IPS-20b (cell line): ENCODE results near the gene RASSF10.

Experiments
- H3K27ac ChIP-seq: one replicate; pipeline ENCODE4 v1.5.1; 2013; ENCODE audit warnings: low read length
- H3K27me3 ChIP-seq: 2 replicates; pipeline ENCODE4 v1.6.1; 2013; ENCODE audit warnings: mild to moderate bottlenecking, low read length, inconsistent platforms; ENCODE audit not compliant: insufficient read depth
- H3K36me3 ChIP-seq: 2 replicates; pipeline ENCODE4 v1.6.1; 2013; ENCODE audit warnings: low read depth, mild to moderate bottlenecking, inconsistent platforms, low read length, moderate library complexity; ENCODE audit not compliant: insufficient read depth
- H3K4me1 ChIP-seq: 2 replicates; pipeline ENCODE4 v1.6.1; 2013; ENCODE audit warnings: mild to moderate bottlenecking, control low read depth, inconsistent platforms, low read length, moderate library complexity; ENCODE audit not compliant: insufficient read depth
- H3K4me3 ChIP-seq: 2 replicates; pipeline ENCODE4 v1.5.1; 2013; ENCODE audit warnings: mild to moderate bottlenecking, low read length, inconsistent platforms
- H3K9ac ChIP-seq: 2 replicates; pipeline ENCODE4 v1.6.1; 2013; ENCODE audit warnings: low read depth, mild to moderate bottlenecking, inconsistent platforms, low read length, moderate library complexity
- H3K9me3 ChIP-seq: 2 replicates; pipeline ENCODE4 v1.6.1; 2013; ENCODE audit warnings: mild to moderate bottlenecking, low read depth, low read length, inconsistent platforms; ENCODE audit not compliant: insufficient read depth

Gene RASSF10

DNA sequence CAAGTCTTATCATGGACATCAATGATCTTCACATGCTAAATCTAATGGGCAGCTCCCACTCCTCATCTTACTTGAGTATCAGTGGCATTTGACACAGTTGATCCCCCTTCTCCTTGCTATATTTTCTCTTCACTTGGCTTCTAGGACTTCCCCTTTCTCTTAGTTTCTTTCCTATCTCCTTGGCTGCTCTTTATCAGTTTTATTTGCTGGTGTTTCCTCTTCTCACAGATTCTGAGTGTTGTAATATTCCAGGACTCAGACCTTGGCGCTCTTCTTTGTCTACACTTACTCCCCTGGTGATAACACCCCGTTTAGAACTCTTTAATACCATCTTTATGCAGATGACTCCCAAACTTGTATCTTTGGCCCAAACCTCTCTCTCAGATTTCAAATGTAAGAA, 33.9 kb upstream of the RASSF10 start:
- Histone ChIP-seq H3K27me3 (no peaks in the 10 kb centered on the region), H3K9me3 (no peaks in the 10 kb centered on the region), H3K36me3 (no peaks in the 10 kb centered on the region), H3K27ac (no peak overlapping the region), H3K9ac (no peak overlapping the region), H3K4me3 (no peak overlapping the region), H3K4me1 (no peaks in the 10 kb centered on the region)

DNA sequence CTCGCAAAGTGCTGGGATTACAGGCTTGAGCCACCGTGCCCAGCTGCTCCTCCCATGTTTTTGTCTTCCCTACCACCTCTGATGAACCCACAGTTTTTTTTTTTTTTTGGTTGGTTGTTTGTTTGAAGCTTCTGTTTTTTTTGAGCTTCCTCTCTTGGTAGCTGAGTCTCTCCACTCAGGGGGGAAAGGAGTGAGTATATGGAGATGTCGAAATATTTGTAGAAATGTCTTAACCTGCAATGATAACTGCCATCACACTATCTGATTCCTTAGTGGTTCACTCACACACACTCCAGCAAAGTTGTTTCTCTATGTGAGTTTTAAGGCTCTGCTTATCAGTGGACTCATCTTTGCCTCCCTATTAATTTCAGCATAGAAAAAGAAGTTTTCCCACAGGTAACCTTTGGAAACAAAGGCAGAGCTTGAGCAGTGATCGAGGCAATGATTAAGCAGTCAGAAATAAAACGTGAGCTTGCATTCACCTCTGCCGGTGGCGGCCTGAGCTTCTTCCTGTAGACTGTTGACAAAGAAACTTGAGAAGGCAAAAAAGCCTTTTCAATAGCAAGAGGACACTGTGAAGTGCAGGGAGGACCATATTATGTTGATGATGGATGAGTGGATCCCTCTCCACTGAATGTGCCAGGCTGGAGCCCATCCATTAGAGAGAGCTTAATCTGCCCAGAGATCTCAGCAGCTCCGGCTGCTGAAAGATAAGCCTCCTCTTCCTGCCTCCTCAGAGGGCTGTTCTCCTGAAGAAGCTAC, 29.0 kb upstream of the RASSF10 start:
- Histone ChIP-seq H3K4me1 (no peaks in the 10 kb centered on the region; the same call in 1 of the 2 replicates), H3K4me3 (no peak overlapping the region), H3K9ac (no peak overlapping the region), H3K9me3 (no peaks in the 10 kb centered on the region), H3K27me3 (no peaks in the 10 kb centered on the region), H3K27ac (no peak overlapping the region), H3K36me3 (no peaks in the 10 kb centered on the region)

DNA sequence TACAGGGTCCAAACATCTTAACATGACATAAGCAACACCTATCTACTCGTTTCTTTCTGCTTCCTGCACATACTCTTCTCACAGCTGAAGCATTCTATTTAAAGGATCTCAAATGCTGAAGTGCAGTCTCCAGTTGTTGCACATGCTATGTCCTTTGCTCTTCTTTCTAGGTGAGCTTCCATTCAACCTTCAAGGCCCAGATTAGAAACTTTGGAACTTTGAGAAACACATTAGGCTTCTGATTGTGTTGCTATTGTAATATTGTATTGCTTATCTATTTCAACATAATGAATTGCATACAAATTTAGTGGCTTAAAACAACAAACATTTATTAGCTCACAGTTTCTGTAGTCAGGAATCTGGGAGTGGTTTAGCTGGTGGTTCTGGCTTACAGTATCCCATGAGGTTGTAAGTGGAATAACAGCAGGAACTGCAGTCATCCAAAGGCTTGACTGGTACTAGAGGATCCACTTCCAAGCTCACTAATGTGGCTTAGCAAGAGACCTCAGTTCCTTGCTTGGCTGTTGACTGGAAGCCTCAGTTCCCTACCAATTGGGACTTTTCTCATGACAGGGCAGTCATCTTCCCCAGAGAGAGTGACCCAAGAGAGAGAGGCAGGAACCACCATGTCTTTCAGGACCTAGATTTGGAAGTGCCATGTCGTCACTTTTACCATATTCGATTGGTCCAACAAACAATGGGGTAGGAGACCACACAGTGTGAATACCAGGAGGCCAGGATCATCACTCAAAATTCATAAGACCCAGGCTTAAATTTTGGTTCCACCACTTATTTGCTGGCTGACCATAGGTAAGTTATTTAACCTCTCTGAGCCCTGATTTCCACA, 27.2 kb upstream of the RASSF10 start:
- Histone ChIP-seq H3K27me3 (no peaks in the 10 kb centered on the region), H3K9ac (no peak overlapping the region), H3K9me3 (no peaks in the 10 kb centered on the region)

DNA sequence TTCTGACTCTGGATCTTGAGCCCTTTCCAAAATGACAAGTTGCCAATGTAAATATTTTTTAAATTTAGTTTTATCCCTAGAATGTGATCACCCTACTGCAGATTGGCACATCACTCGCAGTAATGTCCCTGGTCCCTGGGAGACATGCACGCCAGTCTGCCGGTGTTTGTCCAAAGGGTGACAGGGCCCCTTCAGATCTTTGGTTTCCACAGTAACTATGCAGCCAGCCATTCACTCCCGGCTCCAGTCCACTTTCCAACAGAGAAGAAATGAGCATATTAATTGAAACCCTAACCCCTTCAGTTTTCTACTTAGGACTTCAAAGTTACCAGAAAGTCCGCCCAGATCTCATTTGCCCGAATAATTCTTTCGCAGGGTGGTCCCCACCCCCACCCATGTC, 25.8 kb upstream of the RASSF10 start:
- Histone ChIP-seq H3K36me3 (no peaks in the 10 kb centered on the region), H3K27ac (no peak overlapping the region), H3K9ac (no peak overlapping the region)

More for the DNA sequence above, 27.2 kb upstream of the RASSF10 start:
- Histone ChIP-seq H3K36me3 (no peaks in the 10 kb centered on the region), H3K27ac (no peak overlapping the region), H3K4me3 (no peak overlapping the region), H3K4me1 (no peaks in the 10 kb centered on the region; the same call in 1 of the 2 replicates)

DNA sequence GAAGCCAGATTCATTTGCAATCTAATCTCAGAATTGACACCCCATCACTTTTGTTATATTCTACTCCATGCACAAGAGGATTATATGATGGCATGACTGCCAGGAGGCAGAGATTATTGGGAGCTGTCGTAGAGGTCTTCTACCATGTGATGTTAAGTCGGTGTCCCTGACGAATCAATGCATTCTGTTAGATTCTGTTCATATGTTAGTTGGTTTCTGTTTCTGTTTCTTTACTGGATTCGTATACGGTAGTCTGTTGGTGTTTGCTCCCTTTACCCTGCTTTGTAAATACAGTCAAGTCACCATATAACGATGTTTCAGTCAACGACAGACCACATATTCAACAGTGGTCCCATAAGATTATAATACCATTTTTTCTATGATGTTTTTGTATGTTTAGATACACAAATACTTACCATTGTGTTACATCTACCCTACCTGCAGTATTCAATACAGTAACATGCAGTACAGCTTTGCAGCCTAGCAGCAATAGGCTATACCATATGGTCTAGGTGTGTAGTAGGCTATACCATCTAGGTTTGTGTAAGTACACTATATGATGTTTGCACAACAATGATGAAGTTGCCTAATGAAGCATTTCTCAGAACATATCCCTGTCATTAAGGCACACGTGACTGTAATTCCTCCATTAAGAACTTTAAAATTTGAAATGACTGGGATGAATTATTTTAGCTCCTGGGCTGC, 22.8 kb upstream of the RASSF10 start:
- Histone ChIP-seq H3K4me3 (no peak overlapping the region), H3K9ac (no peak overlapping the region), H3K9me3 (no peaks in the 10 kb centered on the region), H3K36me3 (no peaks in the 10 kb centered on the region), H3K27ac (no peak overlapping the region), H3K27me3 (no peaks in the 10 kb centered on the region), H3K4me1 (no peaks in the 10 kb centered on the region; the same call in 1 of the 2 replicates)

More for the DNA sequence above, 25.8 kb upstream of the RASSF10 start:
- H3K4me3 ChIP-seq = no peak overlapping the region
- no peaks in the 10 kb centered on the region for H3K9me3 ChIP-seq
- H3K27me3 ChIP-seq = no peaks in the 10 kb centered on the region
- no peaks in the 10 kb centered on the region; the same call in 1 of the 2 replicates for H3K4me1 ChIP-seq

DNA sequence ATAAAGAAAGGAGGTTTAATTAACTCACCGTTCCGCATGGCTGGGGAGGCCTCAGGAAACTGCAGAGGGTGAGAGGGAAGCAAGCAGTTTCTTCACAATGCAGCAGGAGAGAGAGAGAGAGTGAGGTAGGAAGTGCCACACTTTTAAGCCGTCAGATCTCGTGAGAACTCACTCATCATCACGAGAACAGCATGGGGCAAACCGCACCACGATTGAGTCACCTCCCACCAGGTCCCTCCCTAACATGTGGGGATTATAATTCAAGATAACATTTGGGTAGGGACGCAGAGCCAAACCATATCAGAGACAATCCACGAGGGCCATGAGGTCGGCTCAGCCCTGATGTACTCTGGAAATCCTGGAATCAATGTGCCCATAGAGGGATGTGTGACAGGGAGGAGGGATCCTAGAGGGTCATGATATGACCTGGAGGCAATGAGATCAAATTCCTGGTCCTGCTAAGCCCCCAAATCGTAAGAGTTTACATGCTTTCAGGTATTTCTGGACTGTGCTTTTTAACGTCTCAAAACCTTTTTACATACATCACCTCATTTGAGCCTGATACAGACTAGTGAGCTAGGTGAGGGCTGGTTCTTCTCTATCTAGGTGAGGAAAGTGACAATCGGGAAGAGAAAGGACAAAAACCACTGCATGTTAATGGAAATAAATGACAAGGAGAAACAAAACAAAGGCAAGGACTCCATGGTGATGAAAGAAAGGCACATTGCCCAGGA, 19.5 kb upstream of the RASSF10 start:
- H3K36me3 ChIP-seq = no peaks in the 10 kb centered on the region
- H3K9me3 ChIP-seq = no peaks in the 10 kb centered on the region
- H3K4me1 ChIP-seq = no peaks in the 10 kb centered on the region
- no peak overlapping the region for H3K4me3 ChIP-seq
- H3K9ac ChIP-seq = no peak overlapping the region
- H3K27me3 ChIP-seq = no peaks in the 10 kb centered on the region
- no peak overlapping the region for H3K27ac ChIP-seq

DNA sequence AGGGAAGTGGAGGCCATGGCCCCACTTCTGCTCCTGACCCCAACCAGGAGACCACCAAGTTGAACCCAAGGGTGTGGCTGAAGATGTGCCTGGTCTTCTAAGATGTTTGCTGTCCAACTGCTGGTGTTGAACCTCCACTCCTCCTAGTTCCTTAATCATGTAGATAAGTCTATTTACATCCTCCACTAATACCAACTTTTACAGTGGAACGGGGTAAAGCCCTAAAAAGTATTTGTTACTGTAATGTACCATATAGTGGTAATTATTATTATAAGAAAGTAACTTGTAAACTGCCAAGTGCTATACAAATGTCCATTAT, 19.0 kb upstream of the RASSF10 start:
- Histone ChIP-seq H3K36me3 (no peaks in the 10 kb centered on the region), H3K9ac (no peak overlapping the region), H3K27me3 (no peaks in the 10 kb centered on the region), H3K9me3 (no peaks in the 10 kb centered on the region), H3K27ac (no peak overlapping the region), H3K4me1 (no peaks in the 10 kb centered on the region), H3K4me3 (no peak overlapping the region)

DNA sequence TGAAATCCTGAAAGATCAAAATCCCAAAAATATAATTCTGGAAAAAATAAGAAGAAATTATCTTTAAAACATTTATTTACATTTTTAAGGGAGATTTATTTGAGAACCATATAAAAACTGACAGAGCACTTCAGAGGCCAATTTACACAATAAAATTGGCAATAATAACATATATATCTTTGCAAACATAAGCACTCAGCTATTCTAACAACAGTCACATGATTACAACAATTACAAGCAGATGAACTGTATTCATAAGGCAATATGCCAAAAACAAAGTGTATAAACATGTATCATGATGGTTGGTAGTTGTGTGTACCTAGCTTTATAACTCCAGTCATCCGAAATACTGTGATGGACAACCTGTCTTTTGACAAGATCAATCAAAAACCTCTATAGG, 17.7 kb upstream of the RASSF10 start:
- Histone ChIP-seq H3K9ac (no peak overlapping the region), H3K27me3 (no peaks in the 10 kb centered on the region), H3K9me3 (no peaks in the 10 kb centered on the region), H3K36me3 (no peaks in the 10 kb centered on the region), H3K4me1 (no peaks in the 10 kb centered on the region), H3K4me3 (no peak overlapping the region), H3K27ac (no peak overlapping the region)

DNA sequence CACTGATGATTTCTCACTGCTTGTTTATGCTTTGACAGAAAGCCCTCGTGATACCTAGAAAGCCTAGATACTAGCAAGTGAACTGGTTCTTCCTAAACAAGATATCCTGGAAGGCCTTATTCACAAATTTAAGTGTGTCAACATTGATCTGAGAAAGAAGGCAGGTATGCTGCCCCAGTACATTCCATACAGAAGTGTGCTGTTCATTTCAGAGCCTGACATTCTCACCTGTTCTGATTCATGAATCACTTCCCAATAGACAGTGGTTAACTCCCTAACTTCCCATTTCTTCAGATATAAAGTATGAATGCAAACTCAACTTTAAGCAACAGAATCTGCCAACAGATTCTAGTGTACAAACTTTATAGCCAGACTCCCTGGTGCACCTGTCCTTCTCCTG, 15.5 kb upstream of the RASSF10 start:
- Histone ChIP-seq H3K36me3 (no peaks in the 10 kb centered on the region), H3K9me3 (no peaks in the 10 kb centered on the region), H3K27me3 (no peaks in the 10 kb centered on the region), H3K4me1 (no peaks in the 10 kb centered on the region), H3K9ac (no peak overlapping the region), H3K27ac (no peak overlapping the region), H3K4me3 (no peak overlapping the region)

DNA sequence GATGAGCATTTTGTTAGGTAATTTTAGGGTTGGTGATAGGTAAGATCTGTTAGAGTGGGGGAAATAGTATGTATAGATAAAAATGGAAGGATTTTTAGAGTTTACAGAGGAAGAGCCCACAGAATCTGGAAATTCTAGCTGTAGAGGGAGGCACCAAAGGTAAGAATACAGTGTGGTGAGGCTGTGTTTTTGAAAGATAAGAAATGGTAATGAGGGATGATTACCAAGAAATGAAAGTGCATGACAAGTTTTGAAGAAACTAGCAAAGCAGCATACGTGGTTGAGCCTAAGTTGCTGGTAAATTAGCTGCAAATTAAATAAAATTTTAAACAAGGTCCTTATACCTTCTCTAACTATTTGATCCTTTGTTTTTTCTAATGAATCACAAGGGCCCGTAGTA, 14.6 kb upstream of the RASSF10 start:
- Histone ChIP-seq H3K27ac (no peak overlapping the region), H3K27me3 (no peaks in the 10 kb centered on the region), H3K4me3 (no peak overlapping the region), H3K36me3 (no peaks in the 10 kb centered on the region), H3K9me3 (no peaks in the 10 kb centered on the region), H3K4me1 (no peaks in the 10 kb centered on the region), H3K9ac (no peak overlapping the region)

DNA sequence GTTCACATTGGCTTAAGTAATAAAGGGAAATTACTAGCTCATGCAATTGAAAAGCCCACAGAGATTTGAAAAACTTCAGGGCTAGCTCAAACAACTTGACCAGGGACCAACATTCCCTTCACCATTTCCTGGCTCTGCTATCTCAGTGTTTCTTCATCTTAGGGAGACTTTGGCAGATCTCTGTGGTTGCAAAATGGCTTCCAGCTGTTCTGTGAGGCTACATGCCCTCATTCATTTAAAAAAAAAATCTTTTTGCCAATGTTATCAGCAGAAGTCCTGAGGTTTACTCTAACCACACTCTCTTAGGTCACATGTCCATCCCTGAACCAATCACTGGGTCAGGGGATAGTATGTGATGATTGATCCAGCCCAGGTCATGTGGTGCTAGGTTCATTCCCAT, 13.9 kb upstream of the RASSF10 start:
- Histone ChIP-seq H3K9me3 (no peaks in the 10 kb centered on the region), H3K4me1 (peaks cover 2% of the 10 kb centered on the region; the same call in 1 of the 2 replicates), H3K27me3 (no peaks in the 10 kb centered on the region), H3K4me3 (no peak overlapping the region), H3K27ac (no peak overlapping the region), H3K36me3 (no peaks in the 10 kb centered on the region), H3K9ac (no peak overlapping the region)
